ENCODE data around the gene CCND2.

GRCh38 chr12:4286771-4287317 lies 13.3 kb downstream of the CCND2 start:
- no peak for TF ChIP-seq GABPA (IDR thresholded peaks at IDR 0.05 in 1 of 2, conservative IDR thresholded peaks at IDR 0.05 in 1 of 2)
- no peak for TF ChIP-seq CTCF (IDR thresholded peaks at IDR 0.05; ENCODE audit: low read depth, low read length, missing input control)
- TF ChIP-seq SP1 (IDR thresholded peaks at IDR 0.05), result no peak
- no peak for TF ChIP-seq RAD21 (IDR thresholded peaks at IDR 0.05)
- TF ChIP-seq TAF1 (conservative IDR thresholded peaks at IDR 0.05), result no peak
- no peak for TF ChIP-seq JUND (IDR thresholded peaks at IDR 0.05)
- no peak for TF ChIP-seq HNF4A (conservative IDR thresholded peaks at IDR 0.05)
- no peak for TF ChIP-seq REST (IDR thresholded peaks at IDR 0.05)
